NAMALWA (cell line): ENCODE data around the gene FAM170B.

Experiments used
- DNase-seq: peaks from one replicate; pipeline ENCODE4 v3.0.0-alpha.2; 2015; ENCODE audit warnings: low spot score

The FAM170B gene

GRCh38 chr10:49120911-49121310 is 12.9 kb downstream of the FAM170B start:
- DNase-seq: no peak

- DNase-seq: no peak
These were observed 14.1 kb downstream of the FAM170B start for GRCh38 chr10:49119746-49120145.

GRCh38 chr10:49118430-49119074 is 15.3 kb downstream of the FAM170B start:
- no peak for DNase-seq

- DNase-seq: no peak
These were observed 16.3 kb downstream of the FAM170B start for GRCh38 chr10:49117376-49118070.

- no peak for DNase-seq
These were observed 17.1 kb downstream of the FAM170B start for GRCh38 chr10:49116509-49117375.

GRCh38 chr10:49115796-49116508 is 17.9 kb downstream of the FAM170B start:
- DNase-seq: no peak

GRCh38 chr10:49115015-49115795 is 18.6 kb downstream of the FAM170B start, which contains the start of gene VSTM4:
Gene VSTM4 (minus strand): TSS chr10:49115522. CDS start chr10:49115485, 37 bp downstream.
- DNase-seq: no peak

- no peak for DNase-seq
These were observed 19.2 kb downstream of the FAM170B start for GRCh38 chr10:49114718-49115014.

- no peak for DNase-seq
These were observed 20.1 kb downstream of the FAM170B start for GRCh38 chr10:49113741-49114141.

GRCh38 chr10:49112851-49113250 is 21.0 kb downstream of the FAM170B start:
- DNase-seq: no peak

GRCh38 chr10:49112098-49112497 is 21.7 kb downstream of the FAM170B start:
- DNase-seq: no peak

- no peak for DNase-seq
These were observed 22.5 kb downstream of the FAM170B start for GRCh38 chr10:49111320-49111698.

- DNase-seq: no peak
These were observed 23.0 kb downstream of the FAM170B start for GRCh38 chr10:49110684-49111319.

GRCh38 chr10:49109669-49110340 is 24.0 kb downstream of the FAM170B start:
- no peak for DNase-seq

GRCh38 chr10:49108656-49109055 is 25.2 kb downstream of the FAM170B start:
- no peak for DNase-seq

- DNase-seq: no peak
These were observed 25.9 kb downstream of the FAM170B start for GRCh38 chr10:49107887-49108267.

GRCh38 chr10:49107111-49107886 is 26.5 kb downstream of the FAM170B start:
- no peak for DNase-seq

GRCh38 chr10:49106451-49106850 is 27.4 kb downstream of the FAM170B start:
- DNase-seq: no peak

GRCh38 chr10:49105076-49105475 is 28.7 kb downstream of the FAM170B start:
- no peak for DNase-seq

- DNase-seq: no peak
These were observed 29.5 kb downstream of the FAM170B start for GRCh38 chr10:49104323-49104722.
